Lung (tissue), 12 donors: ENCODE measurements around the gene SLC16A5. TPM values are rescaled to one million over a fixed set of nuclear protein-coding genes. Genes with fewer than 3 reads are reported as not detected.
A peak's percentile ranks its signal among the peaks of the same experiment; 100 is the strongest.

Experiments used
- ATAC-seq: fragments of 200-7000 bp; cut with Tn5 transposase; one replicate; pipeline ENCODE4 v1.9.1; 2020; ENCODE audit warnings: moderate number of reproducible peaks; ENCODE audit not compliant: insufficient read depth, low FRiP score
- DNase-seq, 3 donors: peaks; one replicate each; pipeline ENCODE4 v3.0.0-alpha.2; 2013 to 2017
- H3K27ac ChIP-seq, 2 donors: one replicate each; pipeline ENCODE4 v1.5.1; 2013; ENCODE audit warnings: mild to moderate bottlenecking in 2 of 2, moderate library complexity in 2 of 2, control low read depth in 1 of 2, inconsistent platforms in 1 of 2, low read depth in 1 of 2, low read length in 1 of 2
- H3K27me3 ChIP-seq, 3 donors: one replicate each; pipeline ENCODE4 v1.5.1; 2013; ENCODE audit warnings: low read length in 2 of 3; ENCODE audit not compliant: control insufficient read depth in 3 of 3, insufficient read depth in 3 of 3
- H3K36me3 ChIP-seq, 4 donors: one replicate each; pipeline ENCODE4 v1.5.1; 2013; ENCODE audit warnings: low read length in 4 of 4, mild to moderate bottlenecking in 1 of 4, moderate library complexity in 1 of 4; ENCODE audit not compliant: control insufficient read depth in 4 of 4, insufficient read depth in 4 of 4
- H3K4me1 ChIP-seq, 5 donors: one replicate each; pipeline ENCODE4 v1.5.1; 2013; ENCODE audit warnings: low read length in 5 of 5, mild to moderate bottlenecking in 2 of 5, moderate library complexity in 1 of 5; ENCODE audit not compliant: control insufficient read depth in 5 of 5, insufficient read depth in 5 of 5
- H3K4me3 ChIP-seq: one replicate; pipeline ENCODE4 v1.5.1; 2013; ENCODE audit warnings: mild to moderate bottlenecking, control low read depth, moderate library complexity
- H3K9ac ChIP-seq, 2 donors: one replicate each; pipeline ENCODE4 v1.5.1; 2013; ENCODE audit warnings: low read length in 2 of 2, control low read depth in 1 of 2; ENCODE audit not compliant: insufficient read depth in 1 of 2
- H3K9me3 ChIP-seq, 4 donors: one replicate each; pipeline ENCODE4 v1.5.1; 2013; ENCODE audit warnings: low read length in 3 of 4, mild to moderate bottlenecking in 1 of 4, moderate library complexity in 1 of 4; ENCODE audit not compliant: control insufficient read depth in 4 of 4, insufficient read depth in 3 of 4
- CTCF ChIP-seq: IDR thresholded peaks from 2 replicates; pipeline ENCODE4 v1.5.1; 2012; ENCODE audit warnings: mild to moderate bottlenecking; ENCODE audit errors: control extremely low read depth, extremely low read depth
- WGBS, 2 donors: extraction: QIAGEN DNeasy Blood & Tissue Kit; methylation state at CpG; one replicate each; pipeline ENCODE4 v1.1.7; 2013; 5-methylcytosine and 5-hydroxymethylcytosine counted together
- polyA plus RNA-seq, 2 donors: library from polyadenylated mRNA; stranded (reverse); fragments of 200-250 nt; gene quantifications; one replicate each; pipeline ENCODE4 v1.2.1, GENCODE V29; 2013
- total RNA-seq, 2 donors: library from RNA; depleted of rRNA in 1 of 2; stranded (reverse); fragments of >200 nt in 1 of 2; gene quantifications; one replicate each; pipeline ENCODE4 v1.2.1, GENCODE V29; 2014 to 2021
- donor health status: control.
- donor health status: control.
- donor health status: Bipolar disorder and iron deficiency.
- donor health status: healthy.
- donor health status: DM: yes; HTN: yes; CAD: no.

SLC16A5 gene
- total and polyA plus RNA-seq, 4 donors: 27.9 to 74.0 (median 42.4) TPM

DNA sequence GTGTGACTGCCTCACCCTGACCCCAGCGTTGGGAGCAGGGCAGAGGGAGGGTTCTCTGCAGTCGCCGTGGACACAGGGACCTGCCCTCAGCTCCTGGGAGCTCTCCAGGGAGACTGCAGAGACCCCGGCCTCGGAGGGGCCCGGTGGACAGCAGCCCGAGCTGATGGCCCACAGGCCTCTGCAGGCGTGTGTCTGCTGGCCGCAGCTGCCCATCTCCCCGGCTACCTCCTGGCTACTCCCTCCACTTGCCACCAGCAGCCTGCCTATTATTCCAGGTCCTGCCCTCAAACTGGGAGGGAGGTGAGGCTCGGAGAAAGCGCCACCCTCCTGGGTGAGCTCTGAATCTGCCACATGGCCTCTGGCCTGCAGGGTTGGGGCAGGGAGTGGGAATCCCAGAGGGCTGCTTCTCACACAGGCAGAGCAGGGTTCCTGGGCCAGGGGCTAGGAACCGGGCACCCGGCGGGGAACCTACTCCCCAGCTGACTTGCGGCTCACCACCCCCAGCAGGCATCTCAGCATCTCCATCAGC, 7.2 kb downstream of the SLC16A5 start:
- no peak for TF ChIP-seq CTCF
- peaks cover 0 to 2% (median 0%) of the 10 kb centered on the region in 4 donors for H3K9me3 ChIP-seq
- H3K4me3 ChIP-seq: no peak overlapping the region
- no peak overlapping the region for H3K9ac ChIP-seq
- 76 to 82% methylated on average over 16 of the region's 16 CpGs for WGBS, 2 donors
- DNase-seq (no peak), ATAC-seq (no peak)
- H3K27me3 ChIP-seq: no peaks in the 10 kb centered on the region
- peak overlapping the region in 1 of 2 donors; percentile 76 for H3K27ac ChIP-seq
- peaks cover 0 to 13% (median 11%) of the 10 kb centered on the region in 4 donors for H3K36me3 ChIP-seq
- peaks cover 0 to 33% (median 21%) of the 10 kb centered on the region in 5 donors for H3K4me1 ChIP-seq

DNA sequence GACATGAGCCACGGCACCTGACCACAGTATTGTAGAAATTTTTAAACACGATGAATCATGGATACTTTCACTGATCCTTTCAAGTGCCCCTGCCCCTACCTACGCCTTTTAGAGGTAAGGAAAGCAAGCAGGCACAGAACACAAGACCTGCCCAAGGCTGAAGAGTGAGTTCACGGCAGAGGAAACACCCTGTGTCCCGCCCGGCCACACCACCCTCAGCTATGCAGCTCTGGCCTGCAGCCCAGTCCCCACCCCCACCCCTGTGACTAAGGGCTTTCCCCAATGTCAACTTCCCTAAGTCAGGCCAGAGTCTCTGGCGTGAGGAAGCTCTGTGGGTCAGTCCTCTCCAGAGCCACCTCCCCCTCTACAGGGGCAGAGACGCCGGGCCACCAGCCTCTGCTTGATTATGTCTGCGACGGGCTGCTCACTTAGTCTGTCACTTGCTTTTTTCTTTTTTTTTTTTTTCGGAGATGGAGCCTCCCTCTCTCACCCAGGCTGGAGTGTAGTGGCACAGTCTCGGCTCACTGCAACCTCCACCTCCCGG, 8.4 kb downstream of the SLC16A5 start:
- TF ChIP-seq CTCF: no peak
- Histone ChIP-seq H3K36me3 (peaks cover 0 to 20% (median 14%) of the 10 kb centered on the region in 4 donors), H3K4me3 (no peak overlapping the region), H3K9me3 (peaks cover 0 to 6% (median 0%) of the 10 kb centered on the region in 4 donors), H3K4me1 (peaks cover 0 to 26% (median 16%) of the 10 kb centered on the region in 5 donors), H3K27me3 (no peaks in the 10 kb centered on the region), H3K9ac (no peak overlapping the region), H3K27ac (peak overlapping the region in 1 of 2 donors; percentile 57)
- WGBS, 2 donors: 18 to 24% methylated on average over 14 of the region's 14 CpGs
- ATAC-seq (peak; percentile 85), DNase-seq (peak; percentile 69 to 85 (median 80))

DNA sequence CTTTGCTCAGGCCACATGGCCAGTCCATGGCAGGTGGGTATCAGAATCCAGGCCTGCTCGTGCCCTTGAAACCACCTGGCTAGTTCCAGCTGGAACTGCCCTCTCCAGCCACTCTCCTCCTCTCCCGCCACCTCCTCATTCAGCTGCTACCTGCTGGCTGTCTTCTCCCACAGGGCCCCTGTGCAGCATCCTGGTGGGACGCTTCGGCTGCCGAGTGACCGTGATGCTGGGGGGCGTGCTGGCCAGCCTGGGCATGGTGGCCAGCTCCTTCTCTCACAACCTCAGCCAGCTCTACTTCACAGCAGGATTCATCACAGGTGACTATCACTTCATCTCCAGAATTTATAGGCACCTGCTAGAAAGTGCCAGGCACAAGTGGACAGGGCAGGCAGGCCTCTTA, 10.1 kb downstream of the SLC16A5 start:
- Histone ChIP-seq H3K4me3 (no peak overlapping the region), H3K9ac (no peak overlapping the region), H3K27ac (no peak overlapping the region), H3K9me3 (peaks cover 0 to 6% (median 0%) of the 10 kb centered on the region in 4 donors), H3K27me3 (no peaks in the 10 kb centered on the region), H3K4me1 (peaks cover 0 to 12% (median 11%) of the 10 kb centered on the region in 5 donors), H3K36me3 (peaks cover 0 to 20% (median 14%) of the 10 kb centered on the region in 4 donors)
- TF ChIP-seq CTCF: no peak
- ATAC-seq (no peak), DNase-seq (no peak)
- WGBS, 2 donors: 96 to 97% methylated on average over 7 of the region's 7 CpGs
